ENCODE results near the gene KRTAP5-9. TPM values are rescaled to one million over a fixed set of nuclear protein-coding genes. Genes with fewer than 3 reads are reported as not detected.

KRTAP5-9 gene
- total and polyA plus RNA-seq, 10 of the 15 experiments (the other 5 are each of a cell fraction or from before 2014, with no cell fraction given) = 0.06 to 0.38 (median 0.19) TPM; not detected in 4

DNA sequence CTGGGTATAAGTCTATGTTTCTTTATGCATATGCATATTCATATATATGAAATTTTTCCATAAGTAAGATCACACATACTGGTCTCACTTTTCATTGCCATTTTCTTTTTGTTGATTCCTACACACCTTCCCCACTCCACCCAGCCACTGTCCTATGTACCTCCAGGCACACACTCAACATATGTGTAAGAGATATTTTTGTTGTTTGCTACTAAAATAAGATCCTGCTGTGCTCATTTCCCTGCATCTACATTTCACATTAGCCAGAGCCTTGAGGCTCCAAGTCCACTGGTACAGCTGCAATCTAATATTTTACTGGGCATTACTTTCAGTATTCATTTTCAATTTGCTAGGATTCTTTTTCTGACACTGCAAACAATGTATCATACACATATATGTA, 9.0 kb downstream of the KRTAP5-9 start:
- no peak for DNase-seq (ENCODE audit: low read depth, low spot score)
- intact Hi-C loops (cut with micrococcal nuclease; ENCODE audit: unreplicated experiment) = no loop called here
- POLR2A ChIA-PET = no interaction called here
- TF ChIP-seq SMAD5 (IDR thresholded peaks at IDR 0.05; ENCODE audit: low read depth) (no peak), POLR2A (IDR thresholded peaks at IDR 0.05; ENCODE audit: low read depth, low read length) (no peak), NBN (IDR thresholded peaks at IDR 0.05) (no peak), USF2 (IDR thresholded peaks at IDR 0.05; ENCODE audit: borderline replicate concordance, low read depth, low read length) (no peak), JUND (IDR thresholded peaks at IDR 0.05; ENCODE audit: low read depth, low read length) (no peak), SUZ12 (IDR thresholded peaks at IDR 0.05; ENCODE audit: unreplicated experiment) (no peak), ZNF687 (IDR thresholded peaks at IDR 0.05) (no peak), ZBTB11 (CRISPR knock-in tag; IDR thresholded peaks at IDR 0.05) (no peak), NR2C2 (IDR thresholded peaks at IDR 0.05; ENCODE audit: borderline replicate concordance, control insufficient read depth, insufficient read length, low read depth) (no peak), POLR2AphosphoS2 (IDR thresholded peaks at IDR 0.05; ENCODE audit: low read depth, low read length) (no peak)
- TF ChIP-seq, protein P1, sequence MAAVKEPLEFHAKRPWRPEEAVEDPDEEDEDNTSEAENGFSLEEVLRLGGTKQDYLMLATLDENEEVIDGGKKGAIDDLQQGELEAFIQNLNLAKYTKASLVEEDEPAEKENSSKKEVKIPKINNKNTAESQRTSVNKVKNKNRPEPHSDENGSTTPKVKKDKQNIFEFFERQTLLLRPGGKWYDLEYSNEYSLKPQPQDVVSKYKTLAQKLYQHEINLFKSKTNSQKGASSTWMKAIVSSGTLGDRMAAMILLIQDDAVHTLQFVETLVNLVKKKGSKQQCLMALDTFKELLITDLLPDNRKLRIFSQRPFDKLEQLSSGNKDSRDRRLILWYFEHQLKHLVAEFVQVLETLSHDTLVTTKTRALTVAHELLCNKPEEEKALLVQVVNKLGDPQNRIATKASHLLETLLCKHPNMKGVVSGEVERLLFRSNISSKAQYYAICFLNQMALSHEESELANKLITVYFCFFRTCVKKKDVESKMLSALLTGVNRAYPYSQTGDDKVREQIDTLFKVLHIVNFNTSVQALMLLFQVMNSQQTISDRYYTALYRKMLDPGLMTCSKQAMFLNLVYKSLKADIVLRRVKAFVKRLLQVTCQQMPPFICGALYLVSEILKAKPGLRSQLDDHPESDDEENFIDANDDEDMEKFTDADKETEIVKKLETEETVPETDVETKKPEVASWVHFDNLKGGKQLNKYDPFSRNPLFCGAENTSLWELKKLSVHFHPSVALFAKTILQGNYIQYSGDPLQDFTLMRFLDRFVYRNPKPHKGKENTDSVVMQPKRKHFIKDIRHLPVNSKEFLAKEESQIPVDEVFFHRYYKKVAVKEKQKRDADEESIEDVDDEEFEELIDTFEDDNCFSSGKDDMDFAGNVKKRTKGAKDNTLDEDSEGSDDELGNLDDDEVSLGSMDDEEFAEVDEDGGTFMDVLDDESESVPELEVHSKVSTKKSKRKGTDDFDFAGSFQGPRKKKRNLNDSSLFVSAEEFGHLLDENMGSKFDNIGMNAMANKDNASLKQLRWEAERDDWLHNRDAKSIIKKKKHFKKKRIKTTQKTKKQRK (IDR thresholded peaks at IDR 0.05; ENCODE audit: low read depth, low read length) = no peak

More for the DNA sequence above, 9.0 kb downstream of the KRTAP5-9 start:
- in situ Hi-C loops (cut with MboI) = no loop called here
- FAIRE-seq (no peak), ATAC-seq (no peak)
- no peaks in the 10 kb centered on the region for H3K36me3 ChIP-seq (ENCODE audit: control insufficient read depth in 2 of 2, insufficient read depth in 2 of 2, low read length in 1 of 2)
- CTCF ChIA-PET = no interaction called here
- H3K79me2 ChIP-seq (ENCODE audit: control insufficient read depth, insufficient read depth, low read length) = no peaks in the 10 kb centered on the region
- no peaks in the 10 kb centered on the region for H3K27me3 ChIP-seq (replicated peaks in 1 of 2; ENCODE audit: control insufficient read depth in 2 of 2, insufficient read depth in 2 of 2, low read length in 1 of 2)
- no peak overlapping the region for H3K27ac ChIP-seq (ENCODE audit: control insufficient read depth, insufficient read depth)
- no peaks in the 10 kb centered on the region for H3K9me3 ChIP-seq (replicated peaks; ENCODE audit: control insufficient read depth, insufficient read depth, low read length)
- peaks cover 1% of the 10 kb centered on the region; the same call in 1 of the 2 replicates for H3K4me1 ChIP-seq (ENCODE audit: control insufficient read depth, insufficient read depth, low read length)
- no peak overlapping the region for H3K4me2 ChIP-seq (ENCODE audit: control insufficient read depth, insufficient read depth)
- H3K9ac ChIP-seq (ENCODE audit: control insufficient read depth, insufficient read depth, low read length) = no peak overlapping the region
- no peak overlapping the region for H3K4me3 ChIP-seq
- RAD21 ChIA-PET (ENCODE audit: unreplicated experiment) = no interaction called here
- no peak overlapping the region for H2AFZ ChIP-seq (ENCODE audit: control insufficient read depth, low read depth, low read length)
- SMC1A ChIA-PET (ENCODE audit: uncharacterized antibody, unreplicated experiment) = no interaction called here
- H4K20me1 ChIP-seq (ENCODE audit: control insufficient read depth, insufficient read depth) = no peaks in the 10 kb centered on the region
- no TSS peak for BruUV-seq (replicated peaks)

Data from GM12878 (cell line).